Glutamatergic neuron (in vitro differentiated cells): Measurements from ENCODE around the gene TOMM7. TPM values are rescaled to one million over a fixed set of nuclear protein-coding genes. Genes with fewer than 3 reads are reported as not detected.
"Not testable (repeated sequence)": the region's sequence is repeated elsewhere in the genome, so short reads cannot be mapped to it uniquely, and the experiment has no call there.

ENCODE experiments used
- DNase-seq: peaks from one replicate; pipeline ENCODE4 v3.0.0; 2022
- H3K27ac Mint-ChIP-seq: one replicate; pipeline ENCODE4 v1.8.0; 2020; ENCODE audit warnings: mild to moderate bottlenecking, mixed read lengths, inconsistent platforms; ENCODE audit not compliant: unreplicated experiment
- H3K27me3 Mint-ChIP-seq: one replicate; pipeline ENCODE4 v1.8.0; 2020; ENCODE audit warnings: mild to moderate bottlenecking, moderate library complexity, mixed read lengths, inconsistent platforms; ENCODE audit not compliant: unreplicated experiment
- H3K36me3 Mint-ChIP-seq: one replicate; pipeline ENCODE4 v1.8.0; 2020; ENCODE audit warnings: mild to moderate bottlenecking, mixed read lengths, inconsistent platforms; ENCODE audit not compliant: unreplicated experiment
- H3K4me1 Mint-ChIP-seq: one replicate; pipeline ENCODE4 v1.8.0; 2020; ENCODE audit warnings: mild to moderate bottlenecking, low read depth, mixed read lengths, inconsistent platforms; ENCODE audit not compliant: unreplicated experiment
- H3K4me3 Mint-ChIP-seq: one replicate; pipeline ENCODE4 v1.8.0; 2020; ENCODE audit warnings: mild to moderate bottlenecking, mixed read lengths, inconsistent platforms; ENCODE audit not compliant: unreplicated experiment
- H3K9me3 Mint-ChIP-seq: one replicate; pipeline ENCODE4 v1.8.0; 2020; ENCODE audit warnings: mild to moderate bottlenecking, moderate library complexity, mixed read lengths, inconsistent platforms; ENCODE audit not compliant: unreplicated experiment
- CTCF ChIP-seq: fragments of 200-600 bp; sonication (generic); IDR thresholded peaks from one replicate; pipeline ENCODE4 v1.5.0; 2021; ENCODE audit not compliant: partially characterized antibody, unreplicated experiment
- total RNA-seq: library from RNA; stranded (reverse); fragmentation: NEBNext Ultra II Directional; extraction: Animal tissue kit (Norgen Biotek cat#: 25700); gene quantifications from one replicate; pipeline ENCODE4 v1.2.1, GENCODE V29; 2021; ENCODE audit not compliant: unreplicated experiment

Gene TOMM7
- total RNA-seq, 1 donor from 2014 or later = 111 TPM

GRCh38 chr7:22854158-22855048 is 31.8 kb upstream of the TOMM7 start:
- peak overlapping the region; percentile 86 for H3K4me3 Mint-ChIP-seq
- peaks cover 5% of the 10 kb centered on the region for H3K9me3 Mint-ChIP-seq
- peak overlapping the region; percentile 67 for H3K27ac Mint-ChIP-seq
- H3K36me3 Mint-ChIP-seq = no peaks in the 10 kb centered on the region
- TF ChIP-seq CTCF = peak; percentile 90
- DNase-seq = peak; percentile 59
- peaks cover 21% of the 10 kb centered on the region for H3K4me1 Mint-ChIP-seq
- H3K27me3 Mint-ChIP-seq = peaks cover 7% of the 10 kb centered on the region

GRCh38 chr7:22853674-22854157 is 31.1 kb upstream of the TOMM7 start:
- H3K9me3 Mint-ChIP-seq = peaks cover 10% of the 10 kb centered on the region
- peaks cover 11% of the 10 kb centered on the region for H3K27me3 Mint-ChIP-seq
- no peak for DNase-seq
- H3K36me3 Mint-ChIP-seq = no peaks in the 10 kb centered on the region
- H3K4me3 Mint-ChIP-seq = peak overlapping the region; percentile 72
- H3K4me1 Mint-ChIP-seq = peaks cover 23% of the 10 kb centered on the region
- peak overlapping the region; percentile 76 for H3K27ac Mint-ChIP-seq
- no peak for TF ChIP-seq CTCF

- peak overlapping the region; percentile 76 for H3K27ac Mint-ChIP-seq
- H3K9me3 Mint-ChIP-seq = peaks cover 12% of the 10 kb centered on the region
- TF ChIP-seq CTCF = no peak
- peaks cover 11% of the 10 kb centered on the region for H3K27me3 Mint-ChIP-seq
- peak overlapping the region; percentile 22 for H3K4me3 Mint-ChIP-seq
- peak; percentile 20 for DNase-seq
- peaks cover 27% of the 10 kb centered on the region for H3K4me1 Mint-ChIP-seq
- no peaks in the 10 kb centered on the region for H3K36me3 Mint-ChIP-seq
These were observed 30.5 kb upstream of the TOMM7 start for GRCh38 chr7:22853138-22853537.

GRCh38 chr7:22851145-22851544 is 28.5 kb upstream of the TOMM7 start:
- Mint-ChIP-seq H3K9me3 (peaks cover 12% of the 10 kb centered on the region), H3K36me3 (no peaks in the 10 kb centered on the region), H3K4me3 (no peak overlapping the region), H3K4me1 (peaks cover 27% of the 10 kb centered on the region), H3K27me3 (peaks cover 11% of the 10 kb centered on the region), H3K27ac (no peak overlapping the region)
- TF ChIP-seq CTCF = no peak
- DNase-seq = no peak

- H3K36me3 Mint-ChIP-seq, H3K4me3 Mint-ChIP-seq, DNase-seq: not testable (repeated sequence)
- H3K4me1 Mint-ChIP-seq = peaks cover 27% of the 10 kb centered on the region
- peaks cover 11% of the 10 kb centered on the region for H3K27me3 Mint-ChIP-seq
- peak overlapping the region; percentile 94 for H3K27ac Mint-ChIP-seq
- peaks cover 15% of the 10 kb centered on the region for H3K9me3 Mint-ChIP-seq
These were observed 27.7 kb upstream of the TOMM7 start for GRCh38 chr7:22850394-22850793.
